HCT116 (cell line): ENCODE data around the gene GJA10. TPM values are rescaled to one million over a fixed set of nuclear protein-coding genes. Genes with fewer than 3 reads are reported as not detected.

Source experiments
- ATAC-seq: fragments of 200-7000 bp; cut with Tn5 transposase; 2 replicates; pipeline ENCODE4 v1.9.1; 2020; ENCODE audit warnings: mild to moderate bottlenecking, moderate library complexity
- BruUV-seq: library from RNA; stranded (reverse); fragments of 400-500 nt; replicated peaks from 2 replicates; lab custom pipeline; 2021; lab: Mats Ljungman, UMichigan
- CTCF ChIA-PET: fragments of 300-600 bp; sonication (Branson Sonifier 250); formaldehyde crosslinking; loops from one replicate; lab custom pipeline; 2021; ENCODE audit warnings: antibody characterized with exemption; lab: Charles Lee
- POLR2A ChIA-PET: fragments of 300-600, 350-600 bp; sonication (Branson Sonifier 250); formaldehyde crosslinking; loops from one replicate; lab custom pipeline; 2021; ENCODE audit warnings: antibody characterized with exemption; lab: Charles Lee
- RAD21 ChIA-PET, 2 experiments: fragments of 300-600 bp; sonication (Branson Sonifier 250); formaldehyde crosslinking; loops; one replicate each; lab custom pipeline; 2023; ENCODE audit warnings: low total read pairs in 2 of 2; ENCODE audit not compliant: uncharacterized antibody in 2 of 2, unreplicated experiment in 2 of 2, low non-redundant PET in 1 of 2; lab: Charles Lee
- DNase-seq: peaks from one replicate; pipeline ENCODE4 v3.0.0-alpha.2; 2010; ENCODE audit warnings: low read depth, low spot score
- H2AFZ ChIP-seq: fragments of 200-600 bp; shearing (Covaris generic), sonication (generic); 2 replicates; pipeline ENCODE4 v1.6.1; 2017; ENCODE audit warnings: low read depth, mixed run types, mixed read lengths, antibody characterized with exemption, low read length; ENCODE audit not compliant: poor library complexity, severe bottlenecking
- H3K27ac ChIP-seq: 2 replicates; pipeline ENCODE4 v1.5.1; 2012; ENCODE audit warnings: low read depth, low read length
- H3K27me3 ChIP-seq: fragments of 200-600 bp; sonication (generic); 2 replicates; pipeline ENCODE4 v1.6.1; 2016; ENCODE audit warnings: mixed run types, low read length, mixed read lengths; ENCODE audit not compliant: insufficient read depth
- H3K36me3 ChIP-seq, 2 experiments: fragments of 200-500 bp in 1 of 2; fragments of 200-600 bp in 1 of 2; sonication (Bioruptor generic) in 1 of 2; sonication (generic) in 1 of 2; 2 replicates each; pipeline versions ENCODE4 v1.5.1 to v1.6.1; 2014 to 2016; ENCODE audit warnings: low read length in 2 of 2, inconsistent platforms in 1 of 2, mixed read lengths in 1 of 2, mixed run types in 1 of 2; ENCODE audit not compliant: insufficient read depth in 2 of 2, control insufficient read depth in 1 of 2
- H3K4me1 ChIP-seq, 2 experiments: fragments of 200-600 bp in 1 of 2; sonication (generic) in 1 of 2; 2 replicates each; pipeline versions ENCODE4 v1.5.1 to v1.6.1; 2012 to 2017; ENCODE audit warnings: low read length in 2 of 2, inconsistent platforms in 1 of 2, mild to moderate bottlenecking in 1 of 2, mixed read lengths in 1 of 2, mixed run types in 1 of 2, moderate library complexity in 1 of 2; ENCODE audit not compliant: insufficient read depth in 2 of 2, control insufficient read depth in 1 of 2
- H3K4me2 ChIP-seq: fragments of 200-600 bp; sonication (generic); 2 replicates; pipeline ENCODE4 v1.6.1; 2017; ENCODE audit warnings: mixed run types, low read length, mixed read lengths
- H3K4me3 ChIP-seq, 2 experiments: fragments of 200-600 bp in 1 of 2; sonication (generic) in 1 of 2; replicated peaks in 1 of 2; 2 replicates each; pipeline ENCODE4 v1.5.1; 2011 to 2016; ENCODE audit warnings: low read length in 2 of 2, control low read depth in 1 of 2, low read depth in 1 of 2, mild to moderate bottlenecking in 1 of 2, mixed read lengths in 1 of 2, mixed run types in 1 of 2
- H3K79me2 ChIP-seq: fragments of 200-600 bp; sonication (generic); 2 replicates; pipeline ENCODE4 v1.6.1; 2017; ENCODE audit warnings: mild to moderate bottlenecking, mixed run types, low read length, moderate library complexity, mixed read lengths; ENCODE audit not compliant: insufficient read depth
- H3K9ac ChIP-seq: fragments of 200-600 bp; sonication (generic); 2 replicates; pipeline ENCODE4 v1.6.1; 2016; ENCODE audit warnings: low read length, mixed read lengths
- H3K9me2 ChIP-seq: fragments of 200-600 bp; sonication (generic), shearing (Covaris generic); 2 replicates; pipeline ENCODE4 v1.6.1; 2017; ENCODE audit warnings: mixed run types, mild to moderate bottlenecking, moderate library complexity; ENCODE audit not compliant: insufficient read depth
- H3K9me3 ChIP-seq, 2 experiments: fragments of 200-500 bp in 1 of 2; fragments of 200-600 bp in 1 of 2; sonication (Bioruptor generic) in 1 of 2; sonication (generic) in 1 of 2; 2 replicates each; pipeline ENCODE4 v1.6.1; 2014 to 2017; ENCODE audit warnings: low read length in 2 of 2, mixed read lengths in 2 of 2, inconsistent platforms in 1 of 2, low read depth in 1 of 2, mild to moderate bottlenecking in 1 of 2, mixed run types in 1 of 2, moderate library complexity in 1 of 2; ENCODE audit not compliant: control insufficient read depth in 1 of 2, insufficient read depth in 1 of 2
- H4K20me1 ChIP-seq: fragments of 200-600 bp; sonication (generic), shearing (Covaris generic); 2 replicates; pipeline ENCODE4 v1.6.1; 2017; ENCODE audit warnings: mixed run types, mild to moderate bottlenecking, moderate library complexity; ENCODE audit not compliant: insufficient read depth
- ATF3 ChIP-seq: IDR thresholded peaks from 2 replicates; pipeline ENCODE4 v1.6.1; 2012
- CEBPB ChIP-seq: IDR thresholded peaks from 2 replicates; pipeline ENCODE4 v1.6.1; 2012; ENCODE audit warnings: low read depth
- CTCF ChIP-seq, 3 experiments: fragments of 200-600 bp in 1 of 3; sonication (generic) in 1 of 3; IDR thresholded peaks in 2 of 3; conservative IDR thresholded peaks in 1 of 3; 2 replicates each; pipeline ENCODE4 v1.5.1; 2012 to 2017; ENCODE audit warnings: low read depth in 2 of 3, low read length in 2 of 3, antibody characterized with exemption in 1 of 3, borderline replicate concordance in 1 of 3, control low read depth in 1 of 3, mild to moderate bottlenecking in 1 of 3, mixed read lengths in 1 of 3, mixed run types in 1 of 3, moderate library complexity in 1 of 3; ENCODE audit not compliant: insufficient read depth in 1 of 3
- EZH2 ChIP-seq: fragments of 200-600 bp; sonication (generic); IDR thresholded peaks from 2 replicates; pipeline ENCODE4 v1.6.1; 2017; ENCODE audit warnings: antibody characterized with exemption, mixed run types
- POLR2AphosphoS5 ChIP-seq: IDR thresholded peaks from 2 replicates; pipeline ENCODE4 v1.6.1; 2011; ENCODE audit warnings: mild to moderate bottlenecking, low read depth, low read length, moderate library complexity
- RAD21 ChIP-seq: IDR thresholded peaks from 2 replicates; pipeline ENCODE4 v1.6.1; 2012; ENCODE audit warnings: low read depth, mild to moderate bottlenecking
- SIN3A ChIP-seq: IDR thresholded peaks from 2 replicates; pipeline ENCODE4 v1.6.1; 2012; ENCODE audit warnings: low read depth
- SRF ChIP-seq: IDR thresholded peaks from 2 replicates; pipeline ENCODE4 v1.6.1; 2012; ENCODE audit warnings: low read depth
- YY1 ChIP-seq: IDR thresholded peaks from 2 replicates; pipeline ENCODE4 v1.6.1; 2011; ENCODE audit warnings: low read length, low read depth, moderate library complexity, mild to moderate bottlenecking; ENCODE audit not compliant: insufficient replicate concordance; ENCODE audit errors: extremely low read depth
- ZFX ChIP-seq: fragments of 450-650 bp; IDR thresholded peaks from 2 replicates; pipeline ENCODE4 v1.6.1; 2017
- ZNF274 ChIP-seq: fragments of 200-500 bp; sonication (Bioruptor generic); IDR thresholded peaks from 2 replicates; pipeline ENCODE4 v1.6.1; 2014; ENCODE audit warnings: mild to moderate bottlenecking, low read depth, low read length, inconsistent platforms
- intact Hi-C: fragments of 100-400 bp; cut with micrococcal nuclease; formaldehyde crosslinking; loops from 2 replicates; pipeline ENCODE4 v1.10.0; 2022
- total RNA-seq: library from RNA; stranded (reverse); gene quantifications from one replicate; pipeline ENCODE4 v1.2.1, GENCODE V29; 2021; ENCODE audit not compliant: unreplicated experiment
- TF ChIP-seq, protein P1 (sequence below): IDR thresholded peaks from 2 replicates; pipeline ENCODE4 v1.6.1; 2011; ENCODE audit warnings: mild to moderate bottlenecking, low read length, moderate library complexity; ENCODE audit not compliant: insufficient replicate concordance; ENCODE audit errors: extremely low read depth

Gene GJA10
- total RNA-seq, 1 experiment from 2014 or later: not detected

GRCh38 chr6:89873721-89874120 is 20.5 kb upstream of the GJA10 start:
- BruUV-seq: no TSS peak
- H3K4me3 ChIP-seq: no peak overlapping the region
- H3K79me2 ChIP-seq: no peaks in the 10 kb centered on the region
- no peak for DNase-seq
- no peaks in the 10 kb centered on the region for H3K9me2 ChIP-seq
- ChIA-PET POLR2A (no interaction called here), RAD21 (no interaction called here), CTCF (no interaction called here)
- peaks cover 4 to 9% of the 10 kb centered on the region in 2 experiments; a peak in 1 of 4 replicates for H3K36me3 ChIP-seq
- no peaks in the 10 kb centered on the region for H3K9me3 ChIP-seq
- H4K20me1 ChIP-seq: no peaks in the 10 kb centered on the region
- TF ChIP-seq YY1: no peak
- no peak for TF ChIP-seq RAD21
- no peak for TF ChIP-seq ZFX
- no peak for TF ChIP-seq SIN3A
- no peak for TF ChIP-seq EZH2
- no peak overlapping the region for H3K27ac ChIP-seq
- H3K4me1 ChIP-seq: no peaks in the 10 kb centered on the region
- no peaks in the 10 kb centered on the region for H3K27me3 ChIP-seq
- no peak for ATAC-seq
- intact Hi-C loops: no loop called here
- no peak overlapping the region for H3K4me2 ChIP-seq
- no peak overlapping the region for H2AFZ ChIP-seq
- H3K9ac ChIP-seq: no peak overlapping the region

DNA sequence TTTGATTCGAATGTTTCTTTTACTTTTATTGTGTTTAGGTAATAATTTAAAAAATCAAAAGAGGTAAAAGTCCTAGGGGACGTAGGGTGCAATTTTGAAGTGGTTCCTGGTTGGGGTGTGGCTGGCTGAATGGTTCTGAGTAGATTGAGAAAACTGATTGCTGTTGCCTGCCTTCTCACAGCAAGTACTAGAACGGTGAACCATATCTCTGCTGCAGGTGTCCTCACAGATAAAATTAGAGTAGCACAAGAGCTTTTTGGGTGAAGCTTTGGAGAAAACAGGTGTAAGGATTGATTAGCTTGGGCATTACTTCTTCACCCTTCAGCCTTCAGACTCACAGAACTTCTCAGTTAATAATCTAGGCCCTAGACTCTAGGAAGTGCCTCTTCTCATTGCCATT is 19.8 kb upstream of the GJA10 start:
- intact Hi-C loops: no loop called here
- Histone ChIP-seq H2AFZ (no peak overlapping the region), H3K27me3 (no peaks in the 10 kb centered on the region), H3K4me3 (no peak overlapping the region), H3K36me3 (peaks cover 4 to 8% of the 10 kb centered on the region in 2 experiments; a peak in 1 of 4 replicates), H3K9ac (no peak overlapping the region), H3K27ac (no peak overlapping the region), H3K9me3 (no peaks in the 10 kb centered on the region), H3K4me2 (no peak overlapping the region), H3K4me1 (no peaks in the 10 kb centered on the region), H3K9me2 (no peaks in the 10 kb centered on the region), H3K79me2 (no peaks in the 10 kb centered on the region), H4K20me1 (no peaks in the 10 kb centered on the region)
- CTCF ChIA-PET: no interaction called here
- DNase-seq: no peak
- no peak for ATAC-seq
- RAD21 ChIA-PET: no interaction called here
- POLR2A ChIA-PET: no interaction called here
- BruUV-seq: no TSS peak
- no peak for TF ChIP-seq YY1
- no peak for TF ChIP-seq SRF
- TF ChIP-seq ZNF274: no peak
- TF ChIP-seq ZFX: no peak
- TF ChIP-seq SIN3A: no peak
- TF ChIP-seq, protein P1, sequence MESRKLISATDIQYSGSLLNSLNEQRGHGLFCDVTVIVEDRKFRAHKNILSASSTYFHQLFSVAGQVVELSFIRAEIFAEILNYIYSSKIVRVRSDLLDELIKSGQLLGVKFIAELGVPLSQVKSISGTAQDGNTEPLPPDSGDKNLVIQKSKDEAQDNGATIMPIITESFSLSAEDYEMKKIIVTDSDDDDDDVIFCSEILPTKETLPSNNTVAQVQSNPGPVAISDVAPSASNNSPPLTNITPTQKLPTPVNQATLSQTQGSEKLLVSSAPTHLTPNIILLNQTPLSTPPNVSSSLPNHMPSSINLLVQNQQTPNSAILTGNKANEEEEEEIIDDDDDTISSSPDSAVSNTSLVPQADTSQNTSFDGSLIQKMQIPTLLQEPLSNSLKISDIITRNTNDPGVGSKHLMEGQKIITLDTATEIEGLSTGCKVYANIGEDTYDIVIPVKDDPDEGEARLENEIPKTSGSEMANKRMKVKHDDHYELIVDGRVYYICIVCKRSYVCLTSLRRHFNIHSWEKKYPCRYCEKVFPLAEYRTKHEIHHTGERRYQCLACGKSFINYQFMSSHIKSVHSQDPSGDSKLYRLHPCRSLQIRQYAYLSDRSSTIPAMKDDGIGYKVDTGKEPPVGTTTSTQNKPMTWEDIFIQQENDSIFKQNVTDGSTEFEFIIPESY: no peak
- no peak for TF ChIP-seq ATF3
- no peak for TF ChIP-seq CTCF (IDR thresholded peaks at IDR 0.05 in 2 of 3, conservative IDR thresholded peaks at IDR 0.05 in 1 of 3; ENCODE audit: borderline replicate concordance in 1 of 3, insufficient read depth in 1 of 3, low read depth in 2 of 3, low read length in 2 of 3)
- no peak for TF ChIP-seq POLR2AphosphoS5
- TF ChIP-seq CEBPB: no peak
